Kidney (tissue), 14 donors: ENCODE measurements around the gene GPN1. TPM values are rescaled to one million over a fixed set of nuclear protein-coding genes. Genes with fewer than 3 reads are reported as not detected.
A peak's percentile ranks its signal among the peaks of the same experiment; 100 is the strongest.

Experiments used
- DNase-seq, 5 donors: peaks; one replicate each; pipeline ENCODE4 v3.0.0-alpha.2; 2013 to 2020
- FAIRE-seq: peaks from 2 replicates; lab custom pipeline; 2012; peaks lifted over from hg19 to GRCh38; lab: Jason Lieb, UNC
- H3K27ac ChIP-seq, 2 donors: one replicate each; pipeline ENCODE4 v1.7.0; 2013; ENCODE audit warnings: low read depth in 2 of 2, low read length in 2 of 2, inconsistent platforms in 1 of 2
- H3K27me3 ChIP-seq: one replicate; pipeline ENCODE4 v1.7.1; 2013; ENCODE audit warnings: low read length, inconsistent platforms; ENCODE audit not compliant: control insufficient read depth, insufficient read depth
- H3K36me3 ChIP-seq, 3 donors: one replicate each; pipeline versions ENCODE4 v1.7.0 to v1.7.1; 2013; ENCODE audit warnings: low read length in 3 of 3, control low read depth in 1 of 3, inconsistent platforms in 1 of 3; ENCODE audit not compliant: insufficient read depth in 3 of 3, control insufficient read depth in 2 of 3
- H3K4me1 ChIP-seq, 3 donors: one replicate each; pipeline versions ENCODE4 v1.7.0 to v1.7.1; 2013; ENCODE audit warnings: low read length in 3 of 3, inconsistent platforms in 1 of 3, low read depth in 1 of 3; ENCODE audit not compliant: control insufficient read depth in 2 of 3, insufficient read depth in 2 of 3
- H3K4me3 ChIP-seq, 3 donors: one replicate each; pipeline versions ENCODE4 v1.7.0 to v1.8.1; 2013; ENCODE audit warnings: low read length in 3 of 3, control low read depth in 1 of 3, inconsistent platforms in 1 of 3
- H3K9ac ChIP-seq, 3 donors: one replicate each; pipeline versions ENCODE4 v1.7.0 to v1.7.1; 2013; ENCODE audit warnings: low read length in 3 of 3, control low read depth in 1 of 3, inconsistent platforms in 1 of 3
- H3K9me3 ChIP-seq, 3 donors: one replicate each; pipeline versions ENCODE4 v1.7.0 to v1.7.1; 2013; ENCODE audit warnings: low read length in 3 of 3, control low read depth in 1 of 3, inconsistent platforms in 1 of 3; ENCODE audit not compliant: control insufficient read depth in 2 of 3, insufficient read depth in 1 of 3
- CTCF ChIP-seq: IDR thresholded peaks from 3 replicates; pipeline ENCODE4 v1.5.1; 2012; ENCODE audit warnings: mild to moderate bottlenecking, moderate library complexity, borderline replicate concordance; ENCODE audit not compliant: insufficient read depth; ENCODE audit errors: extremely low read depth
- intact Hi-C: fragments of 100-400 bp; cut with DNase I; formaldehyde crosslinking; loops from one replicate; pipeline ENCODE4 v1.11.1; 2022
- polyA plus RNA-seq: library from polyadenylated mRNA; stranded (reverse); fragments of 350-450 nt; fragmentation: Illumina TruSeq; extraction: RNeasy Lipid Tissue Mini Kit (QIAGEN cat#74804); gene quantifications from one replicate; pipeline ENCODE4 v1.2.3, GENCODE V29; 2014; ENCODE audit warnings: low read depth, low replicate concordance; ENCODE audit not compliant: insufficient read depth
- total RNA-seq: library from RNA; stranded (reverse); fragmentation: NEBNext Ultra II Directional; extraction: Animal tissue kit (Norgen Biotek cat#: 25700); gene quantifications from one replicate; pipeline ENCODE4 v1.2.1, GENCODE V29; 2021
- donor health status: control.
- donor health status: control.
- donor health status: control.
- donor health status: control.
- donor health status: control.
- donor health status: DM: yes; HTN: yes; CAD: no.
- donor health status: Normal renal cell carcinoma (clear cell type).

Gene GPN1
- total and polyA plus RNA-seq, 2 donors from 2014 or later: 28.1 to 31.6 TPM

GRCh38 chr2:27655155-27655951 is 26.5 kb downstream of the GPN1 start:
- H3K9ac ChIP-seq: no peak overlapping the region
- no peak for TF ChIP-seq CTCF
- intact Hi-C loops: no loop called here
- no peaks in the 10 kb centered on the region for H3K9me3 ChIP-seq
- no peaks in the 10 kb centered on the region for H3K27me3 ChIP-seq
- H3K4me1 ChIP-seq: no peaks in the 10 kb centered on the region
- no peak for DNase-seq
- H3K27ac ChIP-seq: no peak overlapping the region
- no peak overlapping the region for H3K4me3 ChIP-seq
- FAIRE-seq: no peak
- H3K36me3 ChIP-seq: peaks cover 17 to 53% (median 44%) of the 10 kb centered on the region in 3 donors

DNA sequence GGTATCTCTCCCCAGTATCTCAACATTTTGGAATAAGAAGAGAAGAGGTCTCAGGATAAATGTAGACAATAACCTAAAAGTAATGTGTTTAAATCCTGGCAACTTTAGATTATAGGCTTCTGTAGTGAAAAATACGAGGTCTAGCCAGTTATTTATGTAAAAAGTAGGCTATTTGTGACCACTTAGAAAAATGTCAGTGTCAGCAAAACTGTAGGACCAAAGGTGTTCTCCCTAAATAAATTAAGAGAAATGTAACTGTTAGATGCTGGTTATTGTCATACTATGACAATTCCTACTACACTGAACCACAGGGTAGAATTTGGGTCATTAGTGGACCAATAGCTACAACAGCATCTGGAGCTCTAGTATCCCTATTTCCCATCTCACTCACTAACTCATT is 32.5 kb downstream of the GPN1 start:
- DNase-seq: no peak
- Histone ChIP-seq H3K9me3 (no peaks in the 10 kb centered on the region), H3K4me1 (peaks cover 3 to 12% (median 12%) of the 10 kb centered on the region in 3 donors), H3K4me3 (no peak overlapping the region), H3K27ac (no peak overlapping the region), H3K9ac (no peak overlapping the region), H3K27me3 (no peaks in the 10 kb centered on the region), H3K36me3 (peaks cover 7 to 36% (median 17%) of the 10 kb centered on the region in 3 donors)
- intact Hi-C loops: no loop called here
- no peak for TF ChIP-seq CTCF
- FAIRE-seq: no peak

DNA sequence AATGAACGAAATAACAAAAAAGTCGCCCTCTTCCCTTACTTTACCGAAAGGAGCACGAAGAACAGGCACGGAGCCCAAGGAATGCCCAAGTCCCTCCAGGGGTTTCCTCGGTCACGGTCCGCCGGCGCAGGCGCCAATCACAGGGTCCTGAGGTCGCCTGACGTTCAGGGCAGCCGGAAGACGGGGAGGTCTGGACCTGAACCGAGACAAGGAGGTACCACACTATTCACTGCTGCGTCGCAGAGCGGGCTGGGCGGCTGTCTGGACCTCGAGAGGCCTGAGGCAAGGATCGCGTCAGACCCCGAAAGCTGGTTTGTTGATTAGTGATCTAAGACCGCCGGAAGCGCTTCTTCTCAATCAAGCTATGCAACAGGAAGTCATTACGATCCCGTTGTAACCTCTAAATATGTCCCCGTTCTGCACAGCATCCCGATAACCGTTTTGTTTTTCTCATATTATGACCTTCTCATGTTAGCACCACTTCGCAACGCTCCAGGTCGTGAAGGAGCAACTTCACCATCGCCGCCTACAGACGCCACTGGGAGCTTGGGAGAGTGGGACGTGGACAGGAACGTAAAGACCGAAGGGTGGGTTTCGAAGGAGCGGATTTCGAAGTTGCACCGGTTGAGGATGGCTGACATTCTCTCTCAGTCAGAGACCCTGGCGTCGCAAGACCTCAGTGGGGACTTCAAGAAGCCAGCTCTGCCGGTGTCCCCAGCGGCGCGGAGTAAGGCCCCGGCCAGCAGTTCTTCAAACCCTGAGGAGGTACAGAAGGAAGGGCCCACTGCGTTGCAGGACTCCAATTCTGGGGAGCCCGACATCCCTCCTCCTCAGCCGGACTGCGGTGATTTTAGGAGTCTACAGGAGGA is 34.7 kb downstream of the GPN1 start, which contains the start of the genes SLC4A1AP and SUPT7L:
Gene SLC4A1AP, plus strand, starts transcription at position 605 of the 869 bp plus-strand sequence. Its CDS starts 26 bp downstream, at position 631.
Gene SUPT7L, minus strand, starts transcription at position 330 of the 869 bp plus-strand sequence. CDS start 1,422 bp downstream, outside the sequence.
- peaks cover 3 to 12% (median 12%) of the 10 kb centered on the region in 3 donors for H3K4me1 ChIP-seq

More for the DNA sequence above, 34.7 kb downstream of the GPN1 start, which contains the start of the genes SLC4A1AP and SUPT7L:
- TF ChIP-seq CTCF: no peak
- FAIRE-seq (no peak), DNase-seq (peak; percentile 83 to 93 (median 89))
- intact Hi-C loops: no loop called here
- H3K27ac ChIP-seq: peak within 1 kb of the TSS; percentile 91 to 95
- H3K27me3 ChIP-seq: no peaks in the 10 kb centered on the region
- no peaks in the 10 kb centered on the region for H3K9me3 ChIP-seq
- peak within 1 kb of the TSS; percentile 70 to 100 (median 78) for H3K9ac ChIP-seq
- peaks cover 4 to 24% (median 12%) of the 10 kb centered on the region in 3 donors for H3K36me3 ChIP-seq
- H3K4me3 ChIP-seq: peak within 1 kb of the TSS; percentile 97 to 100 (median 100)
